ENCODE measurements around the gene LTBP3.

Gene LTBP3

DNA sequence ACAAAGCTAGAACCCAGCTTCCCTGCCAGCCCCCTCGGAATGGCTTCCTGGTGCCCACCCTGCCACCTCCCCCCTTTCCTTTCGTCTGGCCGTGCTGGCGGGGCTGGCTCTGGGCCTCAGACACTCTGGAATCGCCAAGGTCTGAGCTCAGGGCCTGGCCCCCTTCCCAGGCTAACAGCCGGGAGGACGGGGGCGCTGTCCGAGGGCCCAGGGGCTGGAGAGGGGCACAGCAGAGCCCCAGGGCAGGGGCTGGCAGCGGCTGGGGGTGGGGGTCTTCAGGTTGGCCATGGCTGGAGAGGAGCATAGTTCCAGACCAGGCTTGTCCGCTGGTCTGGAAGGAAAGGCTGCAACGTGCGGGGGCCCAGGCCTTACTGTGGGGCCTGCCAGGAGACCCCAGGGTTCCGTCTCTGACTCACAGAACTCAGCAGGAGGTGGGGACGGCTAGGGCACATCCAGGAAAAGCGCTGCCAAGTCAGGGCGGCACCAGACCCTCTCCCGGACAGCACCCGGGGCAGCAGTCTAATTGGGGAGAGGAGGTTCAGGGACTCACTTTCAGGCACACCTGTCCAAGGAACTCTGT is 861 bp upstream of the LTBP3 start:
- H3K79me2 ChIP-seq: peaks cover 10% of the 10 kb centered on the region
- peaks cover 21% of the 10 kb centered on the region for H3K4me1 ChIP-seq
- H3K4me3 ChIP-seq (ENCODE audit: low read depth, low read length): peak overlapping the region; percentile 40
- no peaks in the 10 kb centered on the region for H3K9me3 ChIP-seq (ENCODE audit: control insufficient read depth, low read length)
- TF ChIP-seq, protein P1, sequence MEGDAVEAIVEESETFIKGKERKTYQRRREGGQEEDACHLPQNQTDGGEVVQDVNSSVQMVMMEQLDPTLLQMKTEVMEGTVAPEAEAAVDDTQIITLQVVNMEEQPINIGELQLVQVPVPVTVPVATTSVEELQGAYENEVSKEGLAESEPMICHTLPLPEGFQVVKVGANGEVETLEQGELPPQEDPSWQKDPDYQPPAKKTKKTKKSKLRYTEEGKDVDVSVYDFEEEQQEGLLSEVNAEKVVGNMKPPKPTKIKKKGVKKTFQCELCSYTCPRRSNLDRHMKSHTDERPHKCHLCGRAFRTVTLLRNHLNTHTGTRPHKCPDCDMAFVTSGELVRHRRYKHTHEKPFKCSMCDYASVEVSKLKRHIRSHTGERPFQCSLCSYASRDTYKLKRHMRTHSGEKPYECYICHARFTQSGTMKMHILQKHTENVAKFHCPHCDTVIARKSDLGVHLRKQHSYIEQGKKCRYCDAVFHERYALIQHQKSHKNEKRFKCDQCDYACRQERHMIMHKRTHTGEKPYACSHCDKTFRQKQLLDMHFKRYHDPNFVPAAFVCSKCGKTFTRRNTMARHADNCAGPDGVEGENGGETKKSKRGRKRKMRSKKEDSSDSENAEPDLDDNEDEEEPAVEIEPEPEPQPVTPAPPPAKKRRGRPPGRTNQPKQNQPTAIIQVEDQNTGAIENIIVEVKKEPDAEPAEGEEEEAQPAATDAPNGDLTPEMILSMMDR (IDR thresholded peaks at IDR 0.05): no peak
- no peaks in the 10 kb centered on the region for H3K27me3 ChIP-seq (ENCODE audit: control insufficient read depth, insufficient read depth, low read length)
- H3K9ac ChIP-seq: no peak overlapping the region
- peak overlapping the region; percentile 62 for H3K4me2 ChIP-seq (ENCODE audit: low read length)
- no peaks in the 10 kb centered on the region for H3K36me3 ChIP-seq (ENCODE audit: control insufficient read depth, insufficient read depth, low read length)
- H3K27ac ChIP-seq: peak overlapping the region; percentile 87
- H2AFZ ChIP-seq: peak overlapping the region; percentile 77

DNA sequence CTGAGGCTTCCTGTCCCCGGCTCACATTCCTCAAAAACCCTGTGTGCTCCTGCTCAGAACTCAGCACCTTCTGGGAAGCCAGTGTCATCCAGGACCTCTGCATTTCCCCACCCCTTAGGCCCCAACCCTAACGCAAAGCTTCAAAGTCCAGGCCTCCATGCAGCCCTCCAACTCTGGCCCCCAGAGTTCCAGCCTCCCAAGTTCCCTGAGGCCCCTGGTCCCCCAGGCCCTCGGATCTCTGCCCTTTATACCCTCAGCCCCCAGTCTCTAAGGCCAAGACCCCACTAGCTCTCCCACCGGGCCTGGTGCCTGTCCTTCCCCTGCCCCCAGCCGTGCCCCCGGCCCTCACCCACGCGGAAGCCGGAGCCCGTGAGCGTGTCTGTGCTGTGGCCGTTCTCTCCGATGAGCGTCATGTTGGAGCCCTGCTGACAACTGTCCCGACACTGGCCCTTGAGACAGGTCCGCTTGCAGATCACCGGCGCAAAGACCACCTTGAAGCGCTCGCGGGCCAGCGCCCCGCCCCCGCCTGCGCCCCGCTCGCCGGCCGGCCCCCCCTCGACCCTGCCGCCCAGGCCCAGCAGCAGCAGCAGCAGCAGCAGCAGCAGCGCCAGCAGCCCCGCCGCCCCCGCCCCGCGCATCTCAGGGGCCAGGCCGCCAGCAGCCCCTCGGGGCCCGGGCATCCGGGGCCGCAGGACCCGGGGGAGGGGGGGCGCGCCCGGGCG is 718 bp downstream of the LTBP3 start:
- Histone ChIP-seq H3K9ac (peak overlapping the region; percentile 19), H3K4me2 (ENCODE audit: low read length) (peak overlapping the region; percentile 72), H3K4me1 (peaks cover 21% of the 10 kb centered on the region), H3K36me3 (ENCODE audit: control insufficient read depth, insufficient read depth, low read length) (no peaks in the 10 kb centered on the region), H3K4me3 (ENCODE audit: low read depth, low read length) (peak overlapping the region; percentile 57), H2AFZ (peak overlapping the region; percentile 23), H3K27ac (peak overlapping the region; percentile 82), H3K27me3 (ENCODE audit: control insufficient read depth, insufficient read depth, low read length) (no peaks in the 10 kb centered on the region), H3K79me2 (no peaks in the 10 kb centered on the region), H3K9me3 (ENCODE audit: control insufficient read depth, low read length) (no peaks in the 10 kb centered on the region)
- TF ChIP-seq, protein P1 (IDR thresholded peaks at IDR 0.05): no peak

DNA sequence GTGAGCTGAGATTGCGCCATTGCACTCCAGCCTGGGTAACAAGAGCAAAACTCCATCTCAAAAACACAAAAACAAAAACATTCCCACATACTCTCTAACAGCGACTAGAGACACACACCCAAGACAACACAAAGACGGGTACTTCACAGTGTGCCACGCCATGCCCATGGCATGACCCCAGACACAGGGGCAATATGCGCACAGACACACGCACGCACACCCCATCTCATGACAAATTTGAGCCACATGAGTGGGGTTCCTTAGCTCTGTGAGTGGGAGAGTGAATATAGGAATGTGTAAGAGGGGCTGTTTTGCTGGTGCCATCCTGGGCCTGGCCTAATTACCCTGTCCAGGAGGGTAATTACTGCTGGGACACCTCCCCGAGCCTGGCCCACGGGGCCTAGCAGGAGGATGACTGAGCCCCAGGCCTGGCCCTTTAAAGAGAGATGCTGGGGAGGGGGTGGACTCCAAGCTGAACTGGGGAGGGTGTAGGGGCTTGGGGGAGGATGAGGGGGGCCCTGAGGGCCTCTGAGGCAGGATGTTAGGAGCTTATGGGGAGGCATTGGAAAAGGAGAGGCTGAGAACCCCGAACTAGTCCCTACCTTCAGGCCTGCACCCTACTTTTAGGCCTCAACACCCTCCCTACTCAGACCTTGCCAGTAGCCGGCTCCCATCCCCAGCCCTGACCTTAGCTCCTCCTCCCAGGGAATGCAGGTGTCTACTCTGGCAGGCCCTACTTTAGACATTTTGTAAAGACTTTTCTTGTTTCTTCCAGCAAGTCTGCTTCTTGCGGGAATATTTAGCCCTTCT is 1.5 kb downstream of the LTBP3 start:
- Histone ChIP-seq H3K79me2 (no peaks in the 10 kb centered on the region), H3K4me2 (ENCODE audit: low read length) (peak overlapping the region; percentile 72), H3K27me3 (ENCODE audit: control insufficient read depth, insufficient read depth, low read length) (no peaks in the 10 kb centered on the region), H3K4me3 (ENCODE audit: low read depth, low read length) (peak overlapping the region; percentile 57), H3K27ac (peak overlapping the region; percentile 82), H3K9me3 (ENCODE audit: control insufficient read depth, low read length) (no peaks in the 10 kb centered on the region), H3K4me1 (peaks cover 21% of the 10 kb centered on the region), H3K36me3 (ENCODE audit: control insufficient read depth, insufficient read depth, low read length) (no peaks in the 10 kb centered on the region), H3K9ac (peak overlapping the region; percentile 19), H2AFZ (peak overlapping the region; percentile 23)
- TF ChIP-seq, protein P1 (IDR thresholded peaks at IDR 0.05): no peak

DNA sequence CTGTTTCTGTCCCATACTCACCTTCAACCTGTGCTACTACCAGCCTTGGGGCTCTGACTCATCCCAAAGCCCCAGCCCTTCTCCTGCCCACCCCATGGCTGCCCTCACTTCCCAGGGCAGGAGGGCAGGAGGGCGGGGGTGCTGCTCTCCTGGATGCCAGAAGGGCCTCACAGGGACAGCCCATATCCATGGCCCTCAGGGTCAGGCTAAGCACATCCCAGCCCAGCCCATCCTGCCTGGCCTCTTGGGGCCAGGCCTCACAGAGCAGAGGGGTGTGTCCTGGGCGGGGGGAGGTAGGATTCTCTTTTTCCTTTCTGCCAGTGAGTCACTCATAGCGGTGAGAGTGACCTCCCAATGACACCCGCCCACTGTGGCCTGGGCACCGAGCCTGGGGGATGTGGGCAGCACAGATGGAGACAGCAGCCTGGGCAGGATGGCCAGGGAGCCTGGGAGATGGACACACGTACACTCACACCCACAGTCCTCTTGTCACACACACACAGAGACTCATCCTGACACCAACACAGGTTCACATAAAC is 2.4 kb downstream of the LTBP3 start:
- Histone ChIP-seq H3K4me2 (ENCODE audit: low read length) (no peak overlapping the region), H3K9me3 (ENCODE audit: control insufficient read depth, low read length) (no peaks in the 10 kb centered on the region), H3K27ac (peak overlapping the region; percentile 82), H3K36me3 (ENCODE audit: control insufficient read depth, insufficient read depth, low read length) (no peaks in the 10 kb centered on the region), H3K4me1 (peaks cover 21% of the 10 kb centered on the region), H3K79me2 (peaks cover 3% of the 10 kb centered on the region), H3K27me3 (ENCODE audit: control insufficient read depth, insufficient read depth, low read length) (no peaks in the 10 kb centered on the region), H2AFZ (no peak overlapping the region), H3K4me3 (ENCODE audit: low read depth, low read length) (no peak overlapping the region), H3K9ac (no peak overlapping the region)
- TF ChIP-seq, protein P1 (IDR thresholded peaks at IDR 0.05): no peak

All from parathyroid adenoma (tissue), 2 donors.